T-helper 1 cell treated with Interleukin-12 subunit alpha and Interleukin-12 subunit beta and Interleukin-4 antibody, amounts not matched to agents 30 μg/mL and 1 μg/mL, for 36 hours (primary cell): Measurements from ENCODE around the gene IGFL4.

ENCODE experiments used
- H3K27ac Mint-ChIP-seq: one replicate; pipeline ENCODE4 v1.8.0; 2021; ENCODE audit warnings: mild to moderate bottlenecking, mixed read lengths
- H3K27me3 Mint-ChIP-seq: one replicate; pipeline ENCODE4 v1.8.0; 2021; ENCODE audit warnings: low read depth, mixed read lengths
- H3K36me3 Mint-ChIP-seq: one replicate; pipeline ENCODE4 v1.8.0; 2021; ENCODE audit warnings: low read depth, mixed read lengths
- H3K4me1 Mint-ChIP-seq: one replicate; pipeline ENCODE4 v1.8.0; 2021; ENCODE audit warnings: low read depth, mixed read lengths
- H3K4me3 Mint-ChIP-seq: one replicate; pipeline ENCODE4 v1.8.0; 2021; ENCODE audit warnings: mild to moderate bottlenecking, moderate library complexity, mixed read lengths
- H3K9me3 Mint-ChIP-seq: one replicate; pipeline ENCODE4 v1.8.0; 2021; ENCODE audit warnings: mixed read lengths

Gene IGFL4

GRCh38 chr19:45999653-46000121, 41.1 kb downstream of the IGFL4 start:
- peak overlapping the region; percentile 52 for H3K4me3 Mint-ChIP-seq
- H3K4me1 Mint-ChIP-seq, result peaks cover 24% of the 10 kb centered on the region
- peaks cover 11% of the 10 kb centered on the region for H3K36me3 Mint-ChIP-seq
- no peak overlapping the region for H3K27ac Mint-ChIP-seq
- H3K9me3 Mint-ChIP-seq, result no peaks in the 10 kb centered on the region
- peaks cover 9% of the 10 kb centered on the region for H3K27me3 Mint-ChIP-seq

GRCh38 chr19:45998834-45999233, 42.0 kb downstream of the IGFL4 start:
- Mint-ChIP-seq H3K9me3 (no peaks in the 10 kb centered on the region), H3K27me3 (peaks cover 9% of the 10 kb centered on the region), H3K27ac (no peak overlapping the region), H3K36me3 (peaks cover 11% of the 10 kb centered on the region), H3K4me1 (peaks cover 24% of the 10 kb centered on the region), H3K4me3 (no peak overlapping the region)

- Mint-ChIP-seq H3K4me3 (no peak overlapping the region), H3K4me1 (peaks cover 24% of the 10 kb centered on the region), H3K9me3 (no peaks in the 10 kb centered on the region), H3K27me3 (peaks cover 9% of the 10 kb centered on the region), H3K27ac (no peak overlapping the region), H3K36me3 (peaks cover 9% of the 10 kb centered on the region)
Observed at GRCh38 chr19:45996933-45997332, 43.9 kb downstream of the IGFL4 start.

- H3K27ac Mint-ChIP-seq, result no peak overlapping the region
Observed at GRCh38 chr19:45995715-45996385, 45.0 kb downstream of the IGFL4 start.

GRCh38 chr19:45994998-45995714, 45.6 kb downstream of the IGFL4 start, which contains the start of gene CCDC61:
Gene CCDC61, plus strand, starts transcription at chr19:45995467. Its CDS starts 7,552 bp downstream, at chr19:46003019.
- H3K27ac Mint-ChIP-seq, result no peak within 1 kb of the TSS
- H3K36me3 Mint-ChIP-seq, result peaks cover 8% of the 10 kb centered on the region
- no peaks in the 10 kb centered on the region for H3K9me3 Mint-ChIP-seq
- peaks cover 15% of the 10 kb centered on the region for H3K4me1 Mint-ChIP-seq
- H3K27me3 Mint-ChIP-seq, result peaks cover 11% of the 10 kb centered on the region
- no peak within 1 kb of the TSS for H3K4me3 Mint-ChIP-seq

More at GRCh38 chr19:45995715-45996385, 45.0 kb downstream of the IGFL4 start:
- H3K9me3 Mint-ChIP-seq, result no peaks in the 10 kb centered on the region
- H3K27me3 Mint-ChIP-seq, result peaks cover 8% of the 10 kb centered on the region
- H3K4me1 Mint-ChIP-seq, result peaks cover 22% of the 10 kb centered on the region
- peaks cover 8% of the 10 kb centered on the region for H3K36me3 Mint-ChIP-seq
- no peak overlapping the region for H3K4me3 Mint-ChIP-seq

DNA sequence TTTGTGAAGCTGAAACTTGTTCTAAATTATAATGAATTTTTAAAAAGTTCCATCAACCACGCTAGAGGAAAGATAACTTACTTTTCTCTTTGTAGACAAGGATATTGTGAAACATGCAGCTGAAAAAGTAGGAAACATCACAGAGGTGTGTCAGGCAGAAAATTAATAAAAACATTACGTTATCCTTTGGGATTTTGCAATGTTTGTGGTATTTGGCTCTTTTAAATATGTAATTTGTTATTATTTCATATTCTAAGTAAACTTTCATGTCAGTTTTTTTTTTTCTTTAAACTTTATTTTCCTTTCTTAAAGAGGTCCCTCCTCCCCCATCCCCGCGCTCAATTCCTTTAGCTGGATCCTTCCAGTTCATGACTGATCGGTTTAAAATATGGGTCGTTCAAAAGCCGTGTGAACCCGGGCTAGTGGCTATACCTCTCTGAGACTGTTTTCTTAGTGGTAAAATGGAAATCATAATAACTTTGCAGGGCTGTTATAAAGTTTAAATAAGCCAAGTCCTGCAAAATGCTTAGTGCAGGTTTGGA, 46.3 kb downstream of the IGFL4 start:
- Mint-ChIP-seq H3K9me3 (no peaks in the 10 kb centered on the region), H3K4me1 (peaks cover 9% of the 10 kb centered on the region), H3K27me3 (peaks cover 13% of the 10 kb centered on the region), H3K4me3 (no peak overlapping the region), H3K27ac (no peak overlapping the region), H3K36me3 (peaks cover 8% of the 10 kb centered on the region)

DNA sequence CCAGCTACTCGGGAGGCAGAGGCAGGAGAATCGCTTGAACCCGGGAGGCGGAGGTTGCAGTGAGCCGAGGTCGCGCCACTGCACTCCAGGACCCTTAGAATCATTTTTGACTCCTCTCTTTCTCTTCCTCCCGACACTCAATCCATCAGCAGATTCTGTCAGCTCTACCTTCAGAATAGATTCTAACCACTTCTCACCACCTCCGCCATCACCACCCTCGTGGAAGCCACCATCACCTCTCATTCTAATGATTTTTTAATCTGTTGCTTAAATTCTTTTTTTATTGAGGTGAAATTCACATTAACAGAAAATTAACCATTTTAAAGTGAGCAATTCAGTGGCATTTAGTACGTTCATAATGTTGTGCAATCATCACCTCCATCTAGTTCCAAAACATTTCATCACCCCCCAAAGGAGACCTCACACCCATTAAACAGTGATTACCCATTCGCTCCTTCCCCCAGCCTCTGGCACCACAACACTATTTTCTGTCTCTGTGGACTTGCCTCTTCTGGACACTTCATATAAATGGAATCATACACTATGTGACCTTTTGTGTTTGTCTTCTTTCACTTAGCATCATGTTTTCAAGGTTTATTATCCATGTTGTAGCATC, 50.6 kb downstream of the IGFL4 start:
- Mint-ChIP-seq H3K27ac (no peak overlapping the region), H3K4me3 (no peak overlapping the region), H3K9me3 (no peaks in the 10 kb centered on the region), H3K4me1 (peaks cover 3% of the 10 kb centered on the region), H3K36me3 (no peaks in the 10 kb centered on the region), H3K27me3 (peaks cover 16% of the 10 kb centered on the region)
